K562 (cell line): ENCODE measurements around the gene ZNRF3. TPM values are rescaled to one million over a fixed set of nuclear protein-coding genes. Genes with fewer than 3 reads are reported as not detected.

Source experiments
- ATAC-seq: fragments of 200-7000 bp; cut with Tn5 transposase; 3 replicates; pipeline ENCODE4 v1.9.1; 2020; ENCODE audit warnings: moderate library complexity
- BruUV-seq: library from RNA; stranded (reverse); fragments of 400-500 nt; replicated peaks from 2 replicates; lab custom pipeline; 2021; lab: Mats Ljungman, UMichigan
- CTCF ChIA-PET: fragments of 300-600 bp; formaldehyde crosslinking; extraction: SDS; loops from one replicate; lab custom pipeline; 2021; ENCODE audit warnings: low intra/inter-chr PET ratio; lab: Yijun Ruan, JAX
- POLR2A ChIA-PET: fragments of 300-600, 350-650 bp; sonication (Branson Sonifier 250); formaldehyde crosslinking; extraction: SDS; loops from one replicate; lab custom pipeline; 2021; ENCODE audit warnings: antibody characterized with exemption, inconsistent platforms; lab: Yijun Ruan, JAX
- DNase-seq, 4 experiments: peaks; one replicate each; pipeline versions ENCODE4 v3.0.0 to v3.0.0-alpha.2; 2011 to 2018; ENCODE audit warnings: low spot score in 3 of 4, mixed read lengths in 3 of 4; ENCODE audit errors: extremely low read depth in 1 of 4
- FAIRE-seq: peaks from 2 replicates; lab custom pipeline; 2011; peaks lifted over from hg19 to GRCh38; lab: Jason Lieb, UNC
- H2AFZ ChIP-seq: 2 replicates; pipeline ENCODE4 v1.6.0; 2011; ENCODE audit warnings: low read depth, low read length, control low read depth, inconsistent platforms
- H3K27ac ChIP-seq: fragments of 200-600 bp; 3 replicates; pipeline ENCODE4 v1.8.0; 2011; ENCODE audit warnings: low read depth, mild to moderate bottlenecking, control low read depth, inconsistent platforms, low read length, moderate library complexity, mixed read lengths; ENCODE audit errors: extremely low read depth
- H3K27me3 ChIP-seq, 2 experiments: fragments of 300-600 bp in 1 of 2; 2 replicates in 1 of 2; 3 replicates in 1 of 2; pipeline versions ENCODE4 v1.6.0 to v1.8.0; 2011; ENCODE audit warnings: inconsistent platforms in 2 of 2, low read length in 2 of 2, mild to moderate bottlenecking in 1 of 2, mixed read lengths in 1 of 2, moderate library complexity in 1 of 2; ENCODE audit not compliant: control insufficient read depth in 2 of 2, insufficient read depth in 2 of 2
- H3K36me3 ChIP-seq: fragments of 300-600 bp; 3 replicates; pipeline ENCODE4 v1.8.0; 2011; ENCODE audit warnings: mild to moderate bottlenecking, low read length, inconsistent platforms; ENCODE audit not compliant: control insufficient read depth, insufficient read depth
- H3K4me1 ChIP-seq, 2 experiments: fragments of 200-600 bp in 1 of 2; replicated peaks in 1 of 2; 2 replicates in 1 of 2; 3 replicates in 1 of 2; pipeline versions ENCODE4 v1.5.1 to v1.8.0; 2011; ENCODE audit warnings: inconsistent platforms in 2 of 2, low read length in 2 of 2, mild to moderate bottlenecking in 1 of 2, mixed read lengths in 1 of 2, moderate library complexity in 1 of 2; ENCODE audit not compliant: control insufficient read depth in 2 of 2, insufficient read depth in 2 of 2
- H3K4me2 ChIP-seq: 2 replicates; pipeline ENCODE4 v1.6.1; 2011; ENCODE audit warnings: low read length, control low read depth, inconsistent platforms, mixed read lengths; ENCODE audit not compliant: insufficient read depth
- H3K4me3 ChIP-seq: fragments of 200-600 bp; sonication (generic), shearing (Covaris generic); 2 replicates; pipeline ENCODE4 v1.5.1; 2016; ENCODE audit warnings: control low read depth, inconsistent platforms
- H3K79me2 ChIP-seq: fragments of 200-600 bp; 3 replicates; pipeline ENCODE4 v1.8.0; 2011; ENCODE audit warnings: low read length, inconsistent platforms; ENCODE audit not compliant: control insufficient read depth, insufficient read depth
- H3K9ac ChIP-seq, 2 experiments: 2 replicates each; pipeline versions ENCODE4 v1.6.0 to v1.6.1; 2011; ENCODE audit warnings: low read depth in 2 of 2, low read length in 2 of 2, control low read depth in 1 of 2, inconsistent platforms in 1 of 2, mild to moderate bottlenecking in 1 of 2, mixed read lengths in 1 of 2; ENCODE audit not compliant: insufficient read depth in 1 of 2
- H3K9me1 ChIP-seq: one replicate; pipeline ENCODE4 v1.6.0; 2011; ENCODE audit warnings: inconsistent platforms, mild to moderate bottlenecking, low read length, moderate library complexity; ENCODE audit not compliant: control insufficient read depth, insufficient read depth
- H3K9me3 ChIP-seq: replicated peaks from 2 replicates; pipeline ENCODE4 v1.5.1; 2011; ENCODE audit warnings: low read depth, low read length, inconsistent platforms; ENCODE audit not compliant: control insufficient read depth, insufficient read depth
- H4K20me1 ChIP-seq: replicated peaks from 2 replicates; pipeline ENCODE4 v1.6.1; 2011; ENCODE audit warnings: low read length, inconsistent platforms, mixed read lengths; ENCODE audit not compliant: control insufficient read depth, insufficient read depth
- CEBPB ChIP-seq: fragments of 450-650 bp; IDR thresholded peaks from 2 replicates; pipeline ENCODE4 v1.6.1; 2016; ENCODE audit warnings: missing genetic modification characterization, missing compliant biosample characterization
- CEBPG ChIP-seq, 3 experiments: fragments of 200-800 bp in 1 of 3; sonication (Bioruptor generic) in 1 of 3; sonication (generic) in 1 of 3; formaldehyde crosslinking in 1 of 3; IDR thresholded peaks in 2 of 3; conservative IDR thresholded peaks in 1 of 3; 2 replicates each; pipeline versions ENCODE4 v1.6.1 to v1.8.0; 2016 to 2022; ENCODE audit warnings: missing compliant biosample characterization in 2 of 3, missing genetic modification characterization in 2 of 3, mild to moderate bottlenecking in 1 of 3, missing genetic modification reagents in 1 of 3
- SP1 ChIP-seq: sonication (generic); formaldehyde crosslinking; IDR thresholded peaks from 2 replicates; pipeline ENCODE4 v1.8.1; 2022; ENCODE audit warnings: mild to moderate bottlenecking, missing genetic modification reagents
- WGBS: fragments of 100-300 bp; shearing (Covaris generic); methylation state at CpG from one replicate; pipeline ENCODE4 v1.1.6; 2016; ENCODE audit warnings: low coverage, mixed read lengths; ENCODE audit not compliant: insufficient coverage; ENCODE audit errors: missing lambda C conversion rate; 5-methylcytosine and 5-hydroxymethylcytosine counted together
- in situ Hi-C: fragments of 300-500 bp; cut with MboI; formaldehyde crosslinking; loops from 4 replicates; pipeline ENCODE4 v1.15.0; 2018; ENCODE audit warnings: inconsistent platforms, mixed read lengths
- intact Hi-C: fragments of 100-400 bp; cut with micrococcal nuclease; formaldehyde crosslinking; loops from 2 replicates; pipeline ENCODE4 v1.14.2; 2022
- polyA plus RNA-seq, 8 experiments: library from polyadenylated mRNA; depleted of rRNA in 4 of 8; stranded (reverse) in 5 of 8; unstranded in 3 of 8; fragments of >200 nt; fragmentation: Nextera tagmentation in 2 of 8; fragmentation: Illumina TruSeq in 1 of 8; extraction: Ambion mirVana in 2 of 8; extraction: Trizol in 1 of 8; gene quantifications; 2 replicates each; pipeline versions ENCODE4 v1.2.1 to v1.2.3, GENCODE V29; 2011 to 2014; ENCODE audit warnings: inconsistent platforms in 1 of 8, missing spikeins in 1 of 8
- total RNA-seq, 7 experiments: library from RNA; depleted of rRNA in 6 of 7; stranded (reverse); fragments of >200 nt in 6 of 7; fragmentation: Illumina TruSeq in 2 of 7; extraction: Trizol in 2 of 7; gene quantifications; 2 replicates each; pipeline versions ENCODE4 v1.2.1 to v1.2.3, GENCODE V29; 2011 to 2021; ENCODE audit warnings: low replicate concordance in 1 of 7

Gene ZNRF3
- total and polyA plus RNA-seq, 9 of the 15 experiments (the other 6 are each of a cell fraction or from before 2014, with no cell fraction given) = 0.41 to 5.9 (median 1.7) TPM

DNA sequence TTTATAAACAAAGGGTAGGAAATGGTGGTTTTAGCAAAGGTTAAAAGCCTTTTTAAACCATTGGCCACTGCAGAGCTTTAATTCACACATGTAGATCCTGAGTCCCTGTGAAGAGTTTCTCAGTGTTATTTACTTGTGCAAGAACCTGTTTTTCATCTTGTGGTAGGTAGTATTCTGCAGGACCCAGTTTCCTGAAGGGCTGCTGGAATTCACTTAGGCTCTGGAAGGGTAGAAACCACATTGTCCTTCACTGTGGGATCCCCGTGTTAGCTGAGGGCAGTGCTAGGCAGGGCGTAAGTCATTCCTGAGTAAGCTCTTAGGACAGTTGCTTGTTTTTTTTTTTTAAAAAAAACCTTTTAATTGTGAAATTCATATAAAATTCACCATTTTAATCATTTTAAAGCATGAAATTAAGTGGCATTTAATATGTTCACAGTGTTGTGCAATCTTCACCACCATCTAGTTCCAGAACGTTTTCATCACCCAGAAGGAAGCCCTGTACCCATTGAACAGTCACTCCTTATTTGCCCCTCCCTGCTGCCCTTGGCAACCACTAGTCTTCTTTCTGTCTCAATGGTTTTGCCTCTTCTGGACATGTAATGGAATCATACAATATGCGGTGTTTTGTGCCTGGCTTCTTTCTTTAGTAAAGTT is 100.5 kb downstream of the ZNRF3 start:
- ChIA-PET CTCF (no interaction called here), POLR2A (interaction anchor here (1.1 kb wide), 1 partner anchor 51 kb away, joined by 3 read pairs; no protein-coding TSS in a partner anchor)
- no peak overlapping the region for H3K4me3 ChIP-seq
- ATAC-seq (no peak), DNase-seq (no peak), FAIRE-seq (no peak)
- H4K20me1 ChIP-seq = no peaks in the 10 kb centered on the region
- intact Hi-C loops = no loop called here
- no peak overlapping the region for H3K9ac ChIP-seq
- TF ChIP-seq CEBPG (CRISPR knock-in tag; IDR thresholded peaks at IDR 0.05) (no peak), CEBPG (tag; conservative IDR thresholded peaks at IDR 0.05 in 1 of 2, IDR thresholded peaks at IDR 0.05 in 1 of 2) (0 out of 4 replicates have a peak, but pooled peaks of 1 of the 2 experiments have one; percentile 12), CEBPB (tag) (peak; percentile 50; the same call in 1 of the 2 replicates), SP1 (CRISPR knock-in tag) (no peak)
- no peak overlapping the region for H3K27ac ChIP-seq
- H3K9me3 ChIP-seq = no peaks in the 10 kb centered on the region
- H3K9me1 ChIP-seq = no peaks in the 10 kb centered on the region
- H3K4me2 ChIP-seq = no peak overlapping the region
- H3K4me1 ChIP-seq = peaks cover 0 to 4% of the 10 kb centered on the region in 2 experiments; a peak in 2 of 5 replicates
- H3K36me3 ChIP-seq = peaks cover 20% of the 10 kb centered on the region; the same call in 2 of the 3 replicates
- BruUV-seq = no TSS peak
- no peaks in the 10 kb centered on the region for H3K27me3 ChIP-seq
- 55% methylated on average over 4 of the region's 4 CpGs for WGBS
- no peak overlapping the region for H2AFZ ChIP-seq
- H3K79me2 ChIP-seq = no peaks in the 10 kb centered on the region
- in situ Hi-C loops = no loop called here
